ENCODE data around the gene WDFY4. TPM values are rescaled to one million over a fixed set of nuclear protein-coding genes. Genes with fewer than 3 reads are reported as not detected.

The WDFY4 gene
- polyA plus RNA-seq, 12 donors: 2.0 to 7.3 (median 3.0) TPM; not detected in 2

DNA sequence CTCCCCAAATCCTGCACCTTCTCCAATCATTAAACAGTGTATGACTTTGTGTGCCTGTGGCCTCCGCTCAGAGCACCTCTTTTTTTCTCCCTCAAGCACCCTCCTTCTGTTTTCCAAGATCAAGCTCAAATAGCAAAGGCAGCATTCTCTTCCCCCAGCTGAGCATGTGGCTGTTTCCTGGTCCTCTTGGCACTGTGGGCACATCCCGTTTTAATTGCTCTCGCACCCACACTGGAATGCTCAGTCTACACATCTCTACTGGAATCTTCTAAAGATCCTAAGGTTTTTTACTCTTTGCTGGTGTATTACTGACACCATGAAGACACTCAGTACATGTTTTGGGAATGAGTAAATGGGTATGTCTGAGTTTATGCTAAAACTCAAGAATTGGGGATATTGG is 107.4 kb downstream of the WDFY4 start:
- no peak for DNase-seq

DNA sequence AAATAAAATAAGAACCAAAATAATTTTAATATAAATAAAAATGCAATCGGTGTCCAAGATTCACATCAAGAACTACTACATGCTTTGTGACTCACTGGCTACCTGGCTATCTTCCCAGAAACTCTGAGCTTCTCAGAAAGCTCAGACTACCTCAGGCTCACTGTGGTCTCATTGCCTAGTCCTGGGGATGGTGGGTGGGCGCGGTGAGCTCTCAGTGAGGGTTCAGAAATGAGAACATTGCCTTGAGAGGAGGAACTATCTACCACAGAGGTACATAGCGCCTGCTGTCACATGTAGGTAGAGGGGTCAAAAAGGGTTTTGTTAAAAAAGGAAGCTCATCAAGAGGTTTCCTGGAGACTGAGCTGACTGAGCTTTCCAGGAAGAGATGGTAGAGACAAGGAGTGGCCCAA is 108.0 kb downstream of the WDFY4 start:
- peak; percentile 73 for DNase-seq

DNA sequence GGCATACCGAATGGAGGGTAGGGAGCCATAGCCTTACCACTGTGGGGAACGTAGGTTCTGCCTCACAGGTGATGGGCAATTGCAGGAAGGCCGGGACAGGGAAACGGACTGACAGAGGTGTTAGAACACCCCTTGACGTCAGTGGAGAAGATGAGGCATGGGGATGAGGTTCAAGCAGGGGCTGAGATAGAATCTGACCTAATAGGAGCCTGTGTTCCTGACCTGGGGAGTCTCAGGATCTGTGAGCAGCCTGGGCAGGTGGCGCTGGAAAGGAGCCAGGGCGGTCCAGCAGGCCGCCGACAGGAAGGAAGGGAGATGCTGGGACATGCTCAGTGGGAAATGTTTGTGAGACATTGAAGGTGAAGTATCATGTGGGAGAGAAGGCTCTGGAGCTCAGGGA is 109.4 kb downstream of the WDFY4 start:
- DNase-seq: no peak

DNA sequence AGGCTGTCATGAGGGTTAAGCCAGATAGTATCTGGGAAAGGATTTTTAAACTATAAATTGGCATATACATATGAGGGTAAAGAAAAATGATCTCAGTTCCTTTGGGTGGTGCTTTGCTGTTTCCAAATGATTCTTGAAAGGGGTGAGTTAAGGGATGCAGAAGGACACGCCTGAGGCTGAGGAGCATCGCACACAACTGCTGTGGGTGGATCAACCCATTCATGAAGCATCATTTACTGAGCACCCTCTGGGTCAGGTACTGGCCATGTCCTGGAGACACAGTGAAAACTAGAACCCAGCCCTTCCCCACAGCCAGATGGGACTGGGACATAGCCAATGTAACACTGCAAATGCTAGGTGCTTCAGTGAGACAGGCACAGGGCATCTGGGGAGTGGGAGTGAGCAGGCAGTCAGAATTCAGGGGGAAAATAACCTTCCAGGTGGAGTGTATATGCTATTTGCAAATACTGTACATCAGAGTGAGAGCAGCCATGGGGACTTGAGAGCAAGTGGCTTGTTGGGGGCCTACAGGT is 112.1 kb downstream of the WDFY4 start:
- DNase-seq: no peak

- DNase-seq: no peak
These were observed 113.2 kb downstream of the WDFY4 start for GRCh38 chr10:48797830-48798229.

DNA sequence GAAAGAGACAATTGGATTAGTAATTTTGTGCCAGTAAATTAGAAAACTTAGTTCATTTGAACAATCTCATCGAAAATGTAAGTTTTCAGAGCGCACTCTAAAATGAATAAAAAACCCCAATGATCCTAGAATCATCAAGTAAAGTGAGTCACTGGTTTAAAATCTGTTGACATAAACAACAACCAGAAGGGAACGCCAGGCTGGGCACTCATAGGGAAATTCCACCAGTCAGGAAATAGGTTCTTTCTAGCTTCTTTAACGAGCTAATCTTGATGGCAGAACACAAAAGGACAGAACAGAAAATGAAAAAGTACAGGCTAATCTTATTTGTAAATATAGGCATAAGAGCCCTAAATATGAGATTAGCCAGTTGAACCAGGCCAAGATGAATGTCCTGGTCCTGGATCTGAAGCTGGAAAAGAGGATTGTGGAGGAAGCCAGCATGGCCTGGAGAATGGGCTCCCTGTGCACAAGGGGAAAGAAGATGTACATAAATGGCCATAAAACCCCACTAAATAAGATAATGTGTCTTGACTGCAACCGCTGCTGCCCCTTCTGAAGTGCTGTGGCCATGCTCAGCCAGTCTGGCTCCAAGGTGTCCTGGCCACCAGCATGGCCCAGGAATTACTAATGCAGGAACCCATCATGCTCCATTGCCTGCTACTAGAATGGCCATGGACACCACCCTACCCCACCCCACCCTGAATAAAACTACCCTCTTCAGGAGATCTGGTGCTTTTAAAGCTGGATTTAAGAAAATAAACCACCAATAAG is 114.0 kb downstream of the WDFY4 start:
- DNase-seq: no peak

GRCh38 chr10:48799341-48800006 is 114.8 kb downstream of the WDFY4 start:
- no peak for DNase-seq

DNA sequence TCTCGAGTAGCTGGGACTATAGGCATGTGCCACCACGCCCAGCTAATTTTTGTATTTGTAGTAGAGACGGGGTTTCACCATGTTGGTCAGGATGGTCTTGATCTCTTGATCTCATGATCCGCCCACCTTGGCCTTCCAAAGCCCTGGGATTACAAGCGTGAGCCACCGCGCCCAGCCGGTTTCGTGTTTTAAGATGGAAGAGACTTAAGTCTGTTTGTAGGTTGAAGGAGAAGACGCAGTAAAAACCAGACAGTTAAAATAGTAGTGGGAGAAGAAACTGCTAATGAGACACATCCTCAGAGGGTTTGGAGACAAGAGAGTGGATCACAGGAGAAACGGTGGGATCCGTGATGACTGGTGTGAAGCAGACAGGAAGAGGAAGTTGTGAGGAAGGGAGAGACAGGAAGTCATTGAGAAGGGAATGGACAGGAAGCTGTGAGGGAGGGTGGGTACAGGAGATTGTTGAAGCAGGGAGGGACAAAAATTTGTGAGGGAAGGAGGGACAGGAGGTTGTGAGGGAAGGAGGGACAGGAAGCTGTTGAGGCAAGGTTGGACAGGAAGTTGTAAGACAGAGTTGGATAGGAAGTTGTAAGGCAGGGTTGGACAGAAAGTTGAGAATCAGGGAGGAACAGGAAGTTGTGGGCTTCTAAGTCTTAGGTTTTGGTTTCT is 115.5 kb downstream of the WDFY4 start:
- no peak for DNase-seq

- DNase-seq: no peak
These were observed 116.3 kb downstream of the WDFY4 start for GRCh38 chr10:48801001-48801421.

GRCh38 chr10:48802611-48803071 is 118.0 kb downstream of the WDFY4 start:
- DNase-seq: no peak

GRCh38 chr10:48803801-48804584 is 119.3 kb downstream of the WDFY4 start:
- DNase-seq: no peak

DNA sequence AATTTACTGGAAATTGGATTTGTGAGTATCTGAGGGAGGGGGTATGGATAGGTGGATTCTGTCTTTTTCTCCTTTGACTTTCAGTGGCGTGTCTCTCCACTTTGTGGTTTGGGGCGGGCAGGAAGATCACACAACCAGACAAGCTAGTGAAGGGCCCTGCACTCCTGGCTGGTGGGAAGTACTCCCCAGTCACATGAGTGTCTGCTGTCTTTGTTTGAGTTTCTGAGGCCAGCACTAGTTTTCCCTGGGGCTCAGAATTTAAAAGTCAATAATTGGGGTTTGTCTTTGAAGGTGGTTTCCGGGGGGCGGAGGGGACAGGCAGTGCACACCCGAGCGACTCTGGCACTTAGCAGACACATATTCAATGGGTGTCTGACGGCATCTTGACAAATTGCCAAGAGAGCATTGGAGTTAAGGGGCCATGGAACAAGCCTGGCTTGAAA is 120.1 kb downstream of the WDFY4 start:
- DNase-seq: no peak

GRCh38 chr10:48805411-48805810 is 120.7 kb downstream of the WDFY4 start:
- DNase-seq: no peak

DNA sequence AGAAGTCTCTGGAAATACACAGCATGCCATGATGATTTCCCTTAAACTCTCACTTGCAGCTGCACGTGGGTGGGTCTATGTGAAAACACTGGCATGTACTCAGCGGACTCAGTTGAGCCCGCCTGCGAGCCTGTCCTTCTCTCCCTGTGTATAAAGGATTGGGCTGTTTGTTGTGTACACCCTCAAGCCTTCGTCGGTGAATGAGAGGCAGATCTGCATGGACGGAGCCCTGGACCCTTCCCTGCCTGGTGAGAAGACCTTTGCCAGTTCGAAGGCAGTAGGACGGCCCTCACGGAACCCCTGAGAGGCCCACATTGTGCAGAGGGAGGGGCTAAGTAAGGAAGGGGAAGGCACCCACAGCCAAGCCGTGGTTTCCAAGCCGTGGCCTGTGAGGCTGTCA is 121.2 kb downstream of the WDFY4 start:
- peak; percentile 75 for DNase-seq

- DNase-seq: no peak
These were observed 121.7 kb downstream of the WDFY4 start for GRCh38 chr10:48806342-48806741.

GRCh38 chr10:48807791-48808470 is 123.3 kb downstream of the WDFY4 start:
- peak; percentile 90 for DNase-seq

DNA sequence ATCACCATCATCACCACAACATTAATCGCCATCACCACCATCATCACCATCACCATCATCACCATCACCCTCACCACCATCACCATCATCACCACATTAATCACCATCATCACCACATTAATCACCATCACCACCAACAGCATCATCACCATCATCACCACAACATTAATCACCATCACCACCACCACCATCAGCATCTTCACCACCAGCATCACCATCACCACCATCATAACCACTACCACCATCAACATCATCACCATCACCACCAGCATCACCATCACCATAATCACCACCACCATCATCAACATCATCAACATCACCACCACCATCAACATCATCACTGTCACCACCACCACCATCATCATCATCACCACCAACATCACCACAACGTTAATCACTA is 124.6 kb downstream of the WDFY4 start:
- DNase-seq: no peak

DNA sequence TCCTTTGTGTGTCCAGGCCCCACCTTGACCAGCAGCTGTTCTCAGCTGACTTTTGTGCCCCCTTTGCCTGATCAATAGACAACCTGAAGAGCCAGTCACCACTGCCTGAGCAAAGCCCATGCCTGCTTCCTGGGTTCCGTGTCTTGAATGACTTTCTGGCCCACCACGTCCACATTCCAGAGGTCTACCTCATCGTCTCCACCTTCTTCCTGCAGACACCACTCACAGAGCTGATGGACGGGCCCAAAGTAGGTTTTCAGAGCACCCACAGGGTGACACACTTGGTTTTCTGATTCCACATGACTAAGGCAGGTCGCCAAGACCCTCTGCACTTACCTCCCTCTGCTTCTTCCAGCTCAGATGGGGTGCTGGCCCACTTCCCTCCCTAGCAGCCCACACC is 126.8 kb downstream of the WDFY4 start:
- no peak for DNase-seq

- DNase-seq: no peak
These were observed 127.2 kb downstream of the WDFY4 start for GRCh38 chr10:48811917-48812316.

- peak; percentile 58 for DNase-seq
These were observed 128.6 kb downstream of the WDFY4 start for GRCh38 chr10:48813291-48813690.

GRCh38 chr10:48813825-48814224 is 129.2 kb downstream of the WDFY4 start:
- DNase-seq: no peak

All from muscle of arm (tissue), 12 donors.